OCI-LY3 (cell line): Measurements from ENCODE around the gene RBM15.
A peak's percentile ranks its signal among the peaks of the same experiment; 100 is the strongest.

Experiments used
- H2AFZ ChIP-seq: fragments of 200-600, 300-600 bp; shearing (Covaris generic); 2 replicates; pipeline ENCODE4 v1.6.0; 2014; ENCODE audit warnings: antibody characterized with exemption, low read depth, low read length
- H3K27ac ChIP-seq: fragments of 200-600, 300-600 bp; sonication (generic); 2 replicates; pipeline ENCODE4 v1.5.1; 2014; ENCODE audit warnings: mild to moderate bottlenecking, low read length, moderate library complexity, mixed read lengths
- H3K27me3 ChIP-seq: fragments of 200-600, 300-600 bp; sonication (generic); 2 replicates; pipeline ENCODE4 v1.6.1; 2014; ENCODE audit warnings: low read depth, low read length, mixed read lengths
- H3K36me3 ChIP-seq: fragments of 200-600, 300-600 bp; sonication (generic); replicated peaks from 2 replicates; pipeline ENCODE3; 2014; ENCODE audit warnings: low read depth, low read length, mixed read lengths
- H3K4me1 ChIP-seq: fragments of 300-600, 200-600 bp; sonication (generic); 2 replicates; pipeline ENCODE4 v1.6.1; 2014; ENCODE audit warnings: low read length, mixed read lengths
- H3K4me2 ChIP-seq: fragments of 200-600, 300-600 bp; sonication (generic); 2 replicates; pipeline ENCODE4 v1.6.1; 2014; ENCODE audit warnings: low read length, mixed read lengths
- H3K4me3 ChIP-seq: fragments of 300-600, 200-600 bp; sonication (generic); 2 replicates; pipeline ENCODE4 v1.5.1; 2014; ENCODE audit warnings: antibody characterized with exemption, mild to moderate bottlenecking, low read length, moderate library complexity
- H3K79me2 ChIP-seq: fragments of 300-600, 200-600 bp; shearing (Covaris generic); 2 replicates; pipeline ENCODE4 v1.6.1; 2014; ENCODE audit warnings: mild to moderate bottlenecking, low read length, mixed read lengths
- H3K9ac ChIP-seq: fragments of 300-600, 200-600 bp; shearing (Covaris generic); 2 replicates; pipeline ENCODE4 v1.6.0; 2014; ENCODE audit warnings: mild to moderate bottlenecking, low read length, moderate library complexity
- H3K9me3 ChIP-seq: fragments of 200-600, 300-600 bp; shearing (Covaris generic); 2 replicates; pipeline ENCODE4 v1.6.1; 2014; ENCODE audit warnings: low read length, mixed read lengths; ENCODE audit not compliant: insufficient read depth
- H4K20me1 ChIP-seq: fragments of 200-600, 300-600 bp; sonication (generic); 2 replicates; pipeline ENCODE4 v1.6.1; 2016; ENCODE audit warnings: low read length, mixed read lengths; ENCODE audit not compliant: insufficient read depth
- CTCF ChIP-seq: fragments of 200-600, 300-600 bp; sonication (generic); IDR thresholded peaks from 2 replicates; pipeline ENCODE4 v1.5.1; 2014; ENCODE audit warnings: antibody characterized with exemption, low read length, low read depth
- EZH2phosphoT487 ChIP-seq: fragments of 200-600 bp; shearing (Covaris generic); IDR thresholded peaks from 2 replicates; pipeline ENCODE4 v1.6.1; 2018; ENCODE audit warnings: antibody characterized with exemption, mixed run types, low read depth

The RBM15 gene

GRCh38 chr1:110338886-110339406 lies at the start of gene RBM15:
TSS of gene RBM15 (plus strand) at chr1:110339377. CDS start at chr1:110339406, 29 bp downstream.
- Histone ChIP-seq H3K27me3 (no peaks in the 10 kb centered on the region), H2AFZ (peak within 1 kb of the TSS; percentile 96; the same call in 1 of the 2 replicates), H3K79me2 (peaks cover 67% of the 10 kb centered on the region), H3K9ac (peak within 1 kb of the TSS; percentile 99), H3K27ac (peak within 1 kb of the TSS; percentile 95), H3K4me3 (peak within 1 kb of the TSS; percentile 91), H3K4me1 (peaks cover 40% of the 10 kb centered on the region), H3K9me3 (no peaks in the 10 kb centered on the region), H4K20me1 (peaks cover 39% of the 10 kb centered on the region), H3K36me3 (peaks cover 29% of the 10 kb centered on the region), H3K4me2 (peak within 1 kb of the TSS; percentile 99)
- TF ChIP-seq CTCF (no peak), EZH2phosphoT487 (no peak)

DNA sequence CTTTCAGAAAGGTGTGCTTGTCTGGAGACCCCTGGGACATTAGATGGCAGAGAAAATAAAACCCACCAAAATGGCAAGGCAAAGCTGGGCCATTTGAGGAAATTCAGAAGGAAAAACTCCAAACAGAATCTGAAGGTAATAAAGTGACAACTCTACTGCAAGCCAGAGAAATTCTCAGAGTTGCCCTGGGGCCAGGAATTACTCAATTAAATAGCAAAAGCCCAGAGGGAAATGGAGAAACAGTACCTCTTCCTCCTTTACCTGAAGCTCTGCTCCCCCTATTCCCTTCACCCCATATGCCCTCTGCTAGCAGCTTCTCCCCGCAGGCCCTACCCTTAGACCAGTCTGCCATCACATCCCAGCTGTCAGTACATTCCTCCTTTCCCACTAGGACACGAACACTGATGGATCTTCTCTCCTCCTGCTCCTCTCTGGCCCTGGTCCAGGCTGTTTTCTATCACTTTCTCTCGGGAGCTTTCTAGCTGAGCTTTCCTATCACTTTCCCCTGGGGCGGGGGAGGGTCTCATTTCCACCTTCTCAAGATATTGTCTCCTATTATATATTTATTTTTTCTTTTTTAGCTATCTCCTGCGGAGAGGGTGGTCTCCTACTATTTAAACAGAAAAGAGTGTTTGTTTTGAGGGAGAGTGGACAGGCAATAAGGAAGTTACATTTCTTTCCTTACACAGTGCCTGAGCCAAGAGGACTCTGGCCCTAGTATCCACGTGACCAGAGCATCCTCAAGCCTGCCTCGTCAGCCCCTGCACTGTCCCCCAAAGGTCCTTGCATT lies 47.7 kb upstream of the RBM15 start:
- Histone ChIP-seq H4K20me1 (no peaks in the 10 kb centered on the region), H2AFZ (no peak overlapping the region), H3K27me3 (no peaks in the 10 kb centered on the region), H3K36me3 (no peaks in the 10 kb centered on the region), H3K9ac (no peak overlapping the region), H3K79me2 (no peaks in the 10 kb centered on the region), H3K4me1 (peaks cover 6% of the 10 kb centered on the region), H3K4me3 (no peak overlapping the region), H3K4me2 (no peak overlapping the region), H3K9me3 (no peaks in the 10 kb centered on the region), H3K27ac (no peak overlapping the region)
- TF ChIP-seq EZH2phosphoT487 (no peak), CTCF (no peak)

DNA sequence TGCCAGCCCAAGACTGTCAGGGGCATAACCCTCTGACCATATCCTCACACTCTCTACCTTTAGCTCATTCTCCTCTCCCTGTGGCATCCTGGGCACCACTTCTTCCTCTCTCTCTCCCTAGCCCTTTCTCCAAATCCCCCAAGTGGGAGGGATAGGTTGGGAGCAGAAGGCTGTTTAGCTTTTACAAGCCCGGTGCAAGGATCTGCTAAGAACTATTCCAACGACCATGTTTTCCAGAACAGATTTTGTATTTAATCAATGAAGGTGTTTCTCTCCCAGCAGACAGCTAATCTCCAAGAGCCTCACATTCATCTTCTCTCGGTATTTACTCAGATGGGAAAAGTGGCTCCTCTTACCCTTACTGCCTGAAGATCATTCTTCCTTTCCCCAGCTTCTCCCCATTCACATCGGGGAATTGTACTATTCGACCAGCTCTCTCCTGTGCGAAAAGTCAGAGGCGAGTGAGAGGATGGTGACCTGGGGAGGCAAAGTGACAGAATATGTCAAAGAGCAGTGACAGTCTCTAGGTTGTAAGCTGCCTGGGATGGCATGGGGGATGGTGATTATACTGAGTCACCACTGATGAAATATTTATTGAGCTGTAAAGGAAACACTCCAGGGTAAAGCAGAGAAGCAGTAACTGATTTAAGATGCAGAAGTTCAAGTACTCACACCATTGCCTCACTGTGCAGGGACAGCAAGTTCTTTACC lies 47.0 kb upstream of the RBM15 start:
- H3K36me3 ChIP-seq: no peaks in the 10 kb centered on the region
- H2AFZ ChIP-seq: no peak overlapping the region
- no peak overlapping the region for H3K27ac ChIP-seq
- no peak overlapping the region for H3K4me2 ChIP-seq
- H3K4me1 ChIP-seq: no peaks in the 10 kb centered on the region
- no peak overlapping the region for H3K4me3 ChIP-seq
- H3K79me2 ChIP-seq: no peaks in the 10 kb centered on the region
- H3K9ac ChIP-seq: no peak overlapping the region
- no peak for TF ChIP-seq CTCF
- TF ChIP-seq EZH2phosphoT487: no peak
- no peaks in the 10 kb centered on the region for H3K27me3 ChIP-seq
- H4K20me1 ChIP-seq: no peaks in the 10 kb centered on the region
- no peaks in the 10 kb centered on the region for H3K9me3 ChIP-seq

- Histone ChIP-seq H3K4me2 (no peak overlapping the region), H3K27ac (no peak overlapping the region), H3K36me3 (no peaks in the 10 kb centered on the region), H3K27me3 (no peaks in the 10 kb centered on the region), H3K9me3 (no peaks in the 10 kb centered on the region), H4K20me1 (no peaks in the 10 kb centered on the region), H3K4me3 (no peak overlapping the region), H3K4me1 (no peaks in the 10 kb centered on the region), H2AFZ (no peak overlapping the region), H3K9ac (no peak overlapping the region), H3K79me2 (no peaks in the 10 kb centered on the region)
- TF ChIP-seq EZH2phosphoT487 (no peak), CTCF (no peak)
These were observed 45.5 kb upstream of the RBM15 start for GRCh38 chr1:110293601-110294104.
